ENCODE results near the gene NACC2. TPM values are rescaled to one million over a fixed set of nuclear protein-coding genes. Genes with fewer than 3 reads are reported as not detected.
A peak's percentile ranks its signal among the peaks of the same experiment; 100 is the strongest.

NACC2 gene
- total and polyA plus RNA-seq, 2 donors from 2014 or later: 7.1 to 30.9 TPM

DNA sequence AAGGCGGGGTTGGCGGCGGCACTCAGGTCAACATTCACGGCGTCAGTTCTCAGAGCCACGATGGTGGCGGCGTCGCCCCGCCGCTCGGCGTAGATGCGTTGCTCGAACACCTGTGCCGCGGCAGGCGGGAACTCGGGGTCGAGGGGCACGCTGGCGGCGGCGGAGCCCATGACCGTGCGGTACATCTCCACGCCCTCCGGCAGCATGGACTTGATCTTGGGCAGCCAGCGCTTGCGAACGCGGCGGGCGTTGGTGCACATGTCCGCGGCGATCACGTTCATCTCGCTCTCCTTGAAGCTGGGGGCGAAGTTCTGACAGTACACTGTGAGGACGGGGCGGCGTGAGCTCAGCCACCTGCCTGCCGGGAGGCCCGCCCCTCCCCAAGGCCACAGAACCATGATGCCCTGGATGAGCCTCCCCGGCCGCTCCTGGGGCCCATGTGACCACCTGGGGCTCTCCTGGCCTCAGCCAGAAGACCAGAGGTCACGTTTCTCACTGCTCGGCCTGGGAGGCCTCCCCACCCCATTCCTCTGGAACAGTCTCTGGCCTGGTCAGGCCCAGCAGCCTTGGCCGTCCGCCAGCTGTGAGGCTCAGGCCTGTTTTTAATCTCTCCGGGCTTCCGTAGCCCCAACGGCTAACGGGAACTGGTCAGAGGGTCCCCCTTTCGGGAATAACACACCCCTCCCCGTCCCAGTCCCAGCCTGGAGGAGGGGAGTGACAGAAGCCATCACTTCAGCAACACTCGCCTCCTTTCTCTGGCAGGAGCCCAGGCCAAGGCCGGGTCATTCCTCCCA lies 83.2 kb downstream of the NACC2 start:
- no peak overlapping the region for H3K9ac ChIP-seq (ENCODE audit: low read length in 3 of 3)
- peaks cover 0 to 5% (median 5%) of the 10 kb centered on the region in 3 donors for H3K4me1 ChIP-seq (ENCODE audit: control insufficient read depth in 2 of 3, insufficient read depth in 2 of 3, low read depth in 1 of 3, low read length in 3 of 3)

GRCh38 chr9:136011376-136011702 lies 83.8 kb downstream of the NACC2 start:
- peak in 2 of 5 donors; percentile 39 for DNase-seq
- H3K27me3 ChIP-seq (ENCODE audit: control insufficient read depth, insufficient read depth, low read length): no peaks in the 10 kb centered on the region
- no peak overlapping the region for H3K4me3 ChIP-seq (ENCODE audit: low read length in 3 of 3)
- peaks cover 0 to 5% (median 5%) of the 10 kb centered on the region in 3 donors for H3K4me1 ChIP-seq (ENCODE audit: control insufficient read depth in 2 of 3, insufficient read depth in 2 of 3, low read depth in 1 of 3, low read length in 3 of 3)
- TF ChIP-seq CTCF (IDR thresholded peaks at IDR 0.05; ENCODE audit: borderline replicate concordance, extremely low read depth, insufficient read depth): no peak
- FAIRE-seq: no peak
- H3K27ac ChIP-seq (ENCODE audit: low read depth in 2 of 2, low read length in 2 of 2): peak overlapping the region; percentile 78
- intact Hi-C loops (cut with DNase I): no loop called here
- no peaks in the 10 kb centered on the region for H3K36me3 ChIP-seq (ENCODE audit: control insufficient read depth in 2 of 3, insufficient read depth in 3 of 3, low read length in 3 of 3)
- no peaks in the 10 kb centered on the region for H3K9me3 ChIP-seq (ENCODE audit: control insufficient read depth in 2 of 3, insufficient read depth in 1 of 3, low read length in 3 of 3)
- H3K9ac ChIP-seq (ENCODE audit: low read length in 3 of 3): no peak overlapping the region

More for the DNA sequence above, 83.2 kb downstream of the NACC2 start:
- H3K36me3 ChIP-seq (ENCODE audit: control insufficient read depth in 2 of 3, insufficient read depth in 3 of 3, low read length in 3 of 3): no peaks in the 10 kb centered on the region
- no peak overlapping the region for H3K4me3 ChIP-seq (ENCODE audit: low read length in 3 of 3)
- FAIRE-seq (no peak), DNase-seq (peak; percentile 66 to 97 (median 74))
- H3K27ac ChIP-seq (ENCODE audit: low read depth in 2 of 2, low read length in 2 of 2): peak overlapping the region; percentile 78
- intact Hi-C loops (cut with DNase I): no loop called here
- H3K9me3 ChIP-seq (ENCODE audit: control insufficient read depth in 2 of 3, insufficient read depth in 1 of 3, low read length in 3 of 3): no peaks in the 10 kb centered on the region
- H3K27me3 ChIP-seq (ENCODE audit: control insufficient read depth, insufficient read depth, low read length): no peaks in the 10 kb centered on the region
- TF ChIP-seq CTCF (IDR thresholded peaks at IDR 0.05; ENCODE audit: borderline replicate concordance, extremely low read depth, insufficient read depth): no peak

DNA sequence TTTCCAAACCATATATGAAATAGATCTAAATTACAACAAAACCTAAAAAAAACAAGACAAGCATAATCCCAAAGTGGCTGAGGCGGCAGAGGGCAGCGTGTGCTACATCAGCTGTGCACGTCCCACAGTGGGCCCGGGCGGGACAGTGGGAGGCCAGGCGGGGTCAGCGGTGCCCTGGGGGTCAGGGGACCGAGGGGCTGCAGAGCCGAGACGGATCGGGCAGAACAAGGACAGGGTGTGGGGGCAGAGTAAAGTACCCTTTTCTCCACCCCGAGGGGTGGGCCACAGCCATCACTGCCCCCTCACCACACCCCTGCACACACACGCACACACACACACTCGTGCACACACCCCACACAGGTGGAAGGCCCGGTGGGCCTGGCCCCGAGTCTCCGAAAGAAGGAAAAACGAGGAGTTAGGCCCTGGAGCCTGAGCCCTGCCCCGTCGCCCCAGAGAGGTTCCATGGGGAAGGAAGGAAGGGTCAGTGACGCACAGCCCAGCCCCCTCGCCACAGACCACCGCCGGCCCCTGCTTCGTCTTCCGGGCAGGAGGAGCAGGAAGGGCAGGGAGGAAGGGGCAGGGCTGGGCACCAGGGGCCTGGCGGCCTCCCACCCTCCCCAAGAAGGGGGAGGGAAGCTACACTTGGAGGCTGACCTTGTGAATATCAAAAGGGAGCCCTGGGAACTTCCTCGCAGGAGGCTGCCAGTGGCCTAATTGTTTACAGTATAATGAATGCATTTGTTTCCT lies 84.3 kb downstream of the NACC2 start:
- H3K4me1 ChIP-seq (ENCODE audit: control insufficient read depth in 2 of 3, insufficient read depth in 2 of 3, low read depth in 1 of 3, low read length in 3 of 3): peaks cover 0 to 5% (median 5%) of the 10 kb centered on the region in 3 donors
- H3K36me3 ChIP-seq (ENCODE audit: control insufficient read depth in 2 of 3, insufficient read depth in 3 of 3, low read length in 3 of 3): no peaks in the 10 kb centered on the region
- intact Hi-C loops (cut with DNase I): no loop called here
- no peaks in the 10 kb centered on the region for H3K27me3 ChIP-seq (ENCODE audit: control insufficient read depth, insufficient read depth, low read length)
- peak overlapping the region in 1 of 2 donors; percentile 20 for H3K27ac ChIP-seq (ENCODE audit: low read depth in 2 of 2, low read length in 2 of 2)
- no peaks in the 10 kb centered on the region for H3K9me3 ChIP-seq (ENCODE audit: control insufficient read depth in 2 of 3, insufficient read depth in 1 of 3, low read length in 3 of 3)
- DNase-seq (peak in 2 of 5 donors; percentile 56 to 86), FAIRE-seq (no peak)
- TF ChIP-seq CTCF (IDR thresholded peaks at IDR 0.05; ENCODE audit: borderline replicate concordance, extremely low read depth, insufficient read depth): no peak
- H3K4me3 ChIP-seq (ENCODE audit: low read length in 3 of 3): no peak overlapping the region
- no peak overlapping the region for H3K9ac ChIP-seq (ENCODE audit: low read length in 3 of 3)

Data from kidney (tissue), 14 donors.